HUES6 (cell line): ENCODE measurements around the gene SYCE3.

Experiments used
- H3K27ac ChIP-seq: 2 replicates; pipeline ENCODE4 v1.7.0; 2013; ENCODE audit warnings: low read depth, mild to moderate bottlenecking, low read length, inconsistent platforms
- H3K27me3 ChIP-seq: 2 replicates; pipeline ENCODE4 v1.6.1; 2013; ENCODE audit warnings: low read length; ENCODE audit not compliant: control insufficient read depth, insufficient read depth
- H3K36me3 ChIP-seq: 2 replicates; pipeline ENCODE4 v1.6.1; 2013; ENCODE audit warnings: low read length; ENCODE audit not compliant: control insufficient read depth, insufficient read depth
- H3K4me1 ChIP-seq: 2 replicates; pipeline ENCODE4 v1.6.1; 2013; ENCODE audit warnings: low read length; ENCODE audit not compliant: control insufficient read depth, insufficient read depth
- H3K4me3 ChIP-seq: 2 replicates; pipeline ENCODE4 v1.5.1; 2013; ENCODE audit warnings: low read depth, low read length
- H3K9ac ChIP-seq: one replicate; pipeline ENCODE4 v1.6.1; 2013; ENCODE audit warnings: mild to moderate bottlenecking, low read length
- H3K9me3 ChIP-seq: 2 replicates; pipeline ENCODE4 v1.6.1; 2013; ENCODE audit warnings: low read depth, low read length; ENCODE audit not compliant: control insufficient read depth, insufficient read depth

Gene SYCE3

GRCh38 chr22:50599816-50600455, 37.2 kb upstream of the SYCE3 start:
- Histone ChIP-seq H3K4me1 (peaks cover 3% of the 10 kb centered on the region; the same call in 1 of the 2 replicates), H3K4me3 (no peak overlapping the region; the same call in 1 of the 2 replicates), H3K27me3 (peaks cover 76% of the 10 kb centered on the region)

GRCh38 chr22:50597097-50597496, 34.4 kb upstream of the SYCE3 start:
- Histone ChIP-seq H3K4me3 (no peak overlapping the region), H3K27ac (no peak overlapping the region), H3K27me3 (peaks cover 49% of the 10 kb centered on the region), H3K9me3 (no peaks in the 10 kb centered on the region), H3K36me3 (no peaks in the 10 kb centered on the region), H3K4me1 (peaks cover 3% of the 10 kb centered on the region; the same call in 1 of the 2 replicates), H3K9ac (no peak overlapping the region)

More at GRCh38 chr22:50599816-50600455, 37.2 kb upstream of the SYCE3 start:
- Histone ChIP-seq H3K9ac (no peak overlapping the region), H3K9me3 (no peaks in the 10 kb centered on the region), H3K36me3 (no peaks in the 10 kb centered on the region), H3K27ac (no peak overlapping the region)

GRCh38 chr22:50595189-50595588, 32.5 kb upstream of the SYCE3 start:
- H3K9me3 ChIP-seq = no peaks in the 10 kb centered on the region
- H3K4me3 ChIP-seq = no peak overlapping the region
- no peaks in the 10 kb centered on the region for H3K4me1 ChIP-seq
- H3K9ac ChIP-seq = no peak overlapping the region
- peaks cover 35% of the 10 kb centered on the region for H3K27me3 ChIP-seq
- H3K36me3 ChIP-seq = no peaks in the 10 kb centered on the region
- H3K27ac ChIP-seq = no peak overlapping the region

GRCh38 chr22:50587407-50587806, 24.7 kb upstream of the SYCE3 start:
- Histone ChIP-seq H3K9me3 (no peaks in the 10 kb centered on the region), H3K27me3 (0 out of 2 replicates have a peak, but pooled peaks cover 6% of the 10 kb centered on the region), H3K36me3 (no peaks in the 10 kb centered on the region), H3K27ac (no peak overlapping the region), H3K9ac (no peak overlapping the region), H3K4me3 (no peak overlapping the region), H3K4me1 (0 out of 2 replicates have a peak, but pooled peaks cover 2% of the 10 kb centered on the region)

GRCh38 chr22:50586416-50586815, 23.7 kb upstream of the SYCE3 start:
- Histone ChIP-seq H3K27ac (no peak overlapping the region), H3K4me3 (no peak overlapping the region), H3K4me1 (peaks cover 6% of the 10 kb centered on the region; the same call in 1 of the 2 replicates), H3K27me3 (0 out of 2 replicates have a peak, but pooled peaks cover 6% of the 10 kb centered on the region), H3K9me3 (no peaks in the 10 kb centered on the region), H3K9ac (no peak overlapping the region), H3K36me3 (0 out of 2 replicates have a peak, but pooled peaks cover under 1% of the 10 kb centered on the region)

GRCh38 chr22:50585781-50586180, 23.1 kb upstream of the SYCE3 start:
- Histone ChIP-seq H3K27ac (no peak overlapping the region), H3K36me3 (0 out of 2 replicates have a peak, but pooled peaks cover 7% of the 10 kb centered on the region), H3K27me3 (0 out of 2 replicates have a peak, but pooled peaks cover 6% of the 10 kb centered on the region), H3K9ac (no peak overlapping the region), H3K4me1 (peaks cover 6% of the 10 kb centered on the region; the same call in 1 of the 2 replicates), H3K4me3 (no peak overlapping the region), H3K9me3 (no peaks in the 10 kb centered on the region)

- H3K27me3 ChIP-seq = 0 out of 2 replicates have a peak, but pooled peaks cover 6% of the 10 kb centered on the region
- peaks cover 10% of the 10 kb centered on the region for H3K36me3 ChIP-seq
- H3K27ac ChIP-seq = no peak overlapping the region
- no peaks in the 10 kb centered on the region for H3K9me3 ChIP-seq
- H3K4me3 ChIP-seq = no peak overlapping the region
- H3K4me1 ChIP-seq = peaks cover 6% of the 10 kb centered on the region; the same call in 1 of the 2 replicates
- H3K9ac ChIP-seq = no peak overlapping the region
Observed at GRCh38 chr22:50585238-50585637, 22.5 kb upstream of the SYCE3 start.

GRCh38 chr22:50584106-50585096, 21.7 kb upstream of the SYCE3 start:
- peaks cover 19% of the 10 kb centered on the region for H3K36me3 ChIP-seq
- peaks cover 6% of the 10 kb centered on the region; the same call in 1 of the 2 replicates for H3K4me1 ChIP-seq
- H3K4me3 ChIP-seq = no peak overlapping the region
- no peaks in the 10 kb centered on the region for H3K9me3 ChIP-seq
- no peaks in the 10 kb centered on the region for H3K27me3 ChIP-seq
- H3K9ac ChIP-seq = no peak overlapping the region
- H3K27ac ChIP-seq = no peak overlapping the region

- no peaks in the 10 kb centered on the region for H3K27me3 ChIP-seq
- peaks cover 21% of the 10 kb centered on the region for H3K36me3 ChIP-seq
- no peaks in the 10 kb centered on the region for H3K9me3 ChIP-seq
- H3K9ac ChIP-seq = peak overlapping the region; percentile 71
- peak overlapping the region; percentile 88 for H3K4me3 ChIP-seq
- H3K27ac ChIP-seq = no peak overlapping the region; the same call in 1 of the 2 replicates
- H3K4me1 ChIP-seq = peaks cover 6% of the 10 kb centered on the region; the same call in 1 of the 2 replicates
Observed at GRCh38 chr22:50583294-50583861, 20.7 kb upstream of the SYCE3 start.

- no peaks in the 10 kb centered on the region for H3K9me3 ChIP-seq
- H3K27ac ChIP-seq = peak within 1 kb of the TSS; percentile 97
- peak within 1 kb of the TSS; percentile 93 for H3K9ac ChIP-seq
- H3K27me3 ChIP-seq = no peaks in the 10 kb centered on the region
- peaks cover 21% of the 10 kb centered on the region for H3K36me3 ChIP-seq
- peaks cover 6% of the 10 kb centered on the region; the same call in 1 of the 2 replicates for H3K4me1 ChIP-seq
- H3K4me3 ChIP-seq = peak within 1 kb of the TSS; percentile 88
Observed at GRCh38 chr22:50582493-50583293, 20.0 kb upstream of the SYCE3 start, which contains the start of gene CHKB. Gene CHKB, minus strand, starts transcription at chr22:50582849. Its CDS starts 68 bp downstream, at chr22:50582781.
